Raji (cell line): ENCODE measurements around the gene IFI35.

Experiments
- POLR2A ChIP-seq: IDR thresholded peaks from 2 replicates; pipeline ENCODE4 v1.6.1; 2011; ENCODE audit warnings: low read depth, low read length, control low read depth; ENCODE audit not compliant: insufficient read depth

Gene IFI35

GRCh38 chr17:43028221-43028861 lies 21.8 kb downstream of the IFI35 start:
- TF ChIP-seq POLR2A, result no peak

- no peak for TF ChIP-seq POLR2A
Measured at GRCh38 chr17:43030137-43030767, 23.7 kb downstream of the IFI35 start.

DNA sequence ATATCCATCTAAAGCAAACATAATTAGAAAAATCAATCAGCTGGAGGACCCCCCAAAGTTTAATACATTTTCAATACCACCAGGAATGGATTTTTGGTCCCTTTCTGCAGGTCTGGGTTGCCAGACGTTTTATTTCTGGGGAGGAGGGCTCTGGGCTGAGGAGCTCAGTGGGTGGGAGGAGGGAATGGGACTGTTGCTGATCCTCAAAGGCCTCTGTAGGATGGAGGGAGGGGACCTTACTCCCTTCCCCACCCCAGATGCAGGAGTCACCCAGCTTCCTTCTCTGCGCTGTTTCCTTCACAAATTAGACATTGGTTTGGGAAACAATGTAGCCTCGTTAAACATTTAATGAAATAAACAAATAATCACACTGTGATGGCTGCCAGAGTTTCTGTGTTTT lies 25.1 kb downstream of the IFI35 start:
- TF ChIP-seq POLR2A, result no peak

GRCh38 chr17:43033948-43034881 lies 27.6 kb downstream of the IFI35 start:
- no peak for TF ChIP-seq POLR2A

GRCh38 chr17:43034894-43035293 lies 28.3 kb downstream of the IFI35 start:
- TF ChIP-seq POLR2A, result no peak

GRCh38 chr17:43039646-43040045 lies 33.1 kb downstream of the IFI35 start:
- no peak for TF ChIP-seq POLR2A

- TF ChIP-seq POLR2A, result no peak
Measured at GRCh38 chr17:43040655-43041054, 34.1 kb downstream of the IFI35 start.

DNA sequence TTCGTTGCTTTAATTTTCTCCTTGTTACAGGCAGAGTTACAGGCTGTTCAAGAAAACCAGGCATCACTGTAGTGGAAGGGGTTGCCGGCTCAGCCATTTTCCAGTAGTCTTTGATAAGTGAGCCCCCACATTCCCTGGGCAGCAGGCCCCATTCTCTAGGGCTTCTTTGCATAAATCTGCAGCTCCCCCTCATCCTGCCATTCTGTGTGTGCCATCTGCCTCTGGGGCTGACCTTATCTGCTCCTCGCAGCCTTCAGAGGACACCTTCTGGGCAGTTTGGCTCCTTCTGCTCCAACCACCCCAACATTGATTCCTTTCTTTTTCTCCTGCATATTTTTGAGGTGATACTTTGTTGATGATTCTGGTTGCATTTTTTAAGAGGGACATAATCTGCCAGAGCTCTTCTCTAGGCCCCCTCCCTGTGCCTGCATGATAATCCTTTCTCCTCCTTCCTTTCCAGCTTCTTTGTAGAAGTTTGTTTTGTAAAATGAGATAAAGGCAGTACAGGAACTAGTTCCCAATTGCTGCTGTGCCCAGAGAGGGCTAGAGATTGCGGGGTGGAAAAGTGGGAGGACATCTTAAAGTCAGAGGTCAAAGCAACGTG lies 35.5 kb downstream of the IFI35 start:
- no peak for TF ChIP-seq POLR2A

GRCh38 chr17:43043307-43043706 lies 36.7 kb downstream of the IFI35 start:
- TF ChIP-seq POLR2A, result no peak

DNA sequence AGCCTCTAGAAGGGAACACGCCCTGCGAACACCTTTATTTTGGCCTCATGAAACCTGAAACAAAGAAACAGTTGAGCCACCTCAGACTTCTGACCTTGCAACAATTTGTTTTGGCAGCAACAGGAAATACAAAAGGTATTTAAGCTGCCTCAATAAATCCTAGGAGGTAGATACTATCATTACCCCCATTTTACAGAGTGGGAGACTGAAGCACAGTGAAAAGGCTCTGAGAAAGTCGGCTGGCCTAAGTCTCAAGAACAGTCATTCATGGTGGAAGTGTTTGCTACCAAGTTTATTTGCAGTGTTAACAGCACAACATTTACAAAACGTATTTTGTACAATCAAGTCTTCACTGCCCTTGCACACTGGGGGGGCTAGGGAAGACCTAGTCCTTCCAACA lies 37.4 kb downstream of the IFI35 start:
- TF ChIP-seq POLR2A, result no peak

DNA sequence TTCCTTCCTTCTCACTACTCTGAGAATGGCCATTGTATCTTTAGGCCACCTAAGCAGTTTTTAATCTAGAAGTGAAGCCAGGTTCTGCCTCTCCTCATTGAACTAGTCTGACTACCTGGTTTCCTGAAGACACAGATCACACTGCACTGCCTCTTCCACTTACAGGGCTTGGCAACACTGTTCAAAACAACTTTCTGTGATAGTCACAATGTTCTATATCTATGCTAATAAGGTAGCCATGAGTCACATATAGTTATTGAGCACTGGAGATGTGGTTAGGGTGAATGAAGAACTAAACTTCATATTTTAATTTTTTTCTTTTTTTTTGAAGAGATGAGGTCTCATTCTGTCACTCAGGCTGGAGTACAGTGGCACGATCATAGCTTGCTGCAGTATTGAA lies 45.4 kb downstream of the IFI35 start:
- no peak for TF ChIP-seq POLR2A

DNA sequence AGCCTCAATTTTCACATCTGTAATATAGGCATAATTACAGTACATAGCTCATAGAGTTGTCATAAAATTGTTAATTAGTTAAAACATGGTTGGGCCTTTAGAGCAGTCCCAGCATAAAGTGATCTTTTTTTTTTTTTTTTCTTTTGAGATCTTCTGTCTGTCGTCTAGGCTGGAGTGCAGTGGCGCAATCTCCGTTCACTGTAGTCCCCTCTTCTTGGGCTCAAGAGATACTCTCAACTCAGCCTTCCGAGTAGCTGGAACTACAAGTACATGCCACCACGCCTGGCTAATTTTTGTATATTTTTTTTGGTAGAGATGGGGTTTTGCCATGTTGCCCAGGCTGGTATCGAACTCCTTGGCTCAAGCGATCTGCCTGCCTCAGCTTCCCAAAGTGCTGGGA lies 49.5 kb downstream of the IFI35 start:
- TF ChIP-seq POLR2A, result no peak

DNA sequence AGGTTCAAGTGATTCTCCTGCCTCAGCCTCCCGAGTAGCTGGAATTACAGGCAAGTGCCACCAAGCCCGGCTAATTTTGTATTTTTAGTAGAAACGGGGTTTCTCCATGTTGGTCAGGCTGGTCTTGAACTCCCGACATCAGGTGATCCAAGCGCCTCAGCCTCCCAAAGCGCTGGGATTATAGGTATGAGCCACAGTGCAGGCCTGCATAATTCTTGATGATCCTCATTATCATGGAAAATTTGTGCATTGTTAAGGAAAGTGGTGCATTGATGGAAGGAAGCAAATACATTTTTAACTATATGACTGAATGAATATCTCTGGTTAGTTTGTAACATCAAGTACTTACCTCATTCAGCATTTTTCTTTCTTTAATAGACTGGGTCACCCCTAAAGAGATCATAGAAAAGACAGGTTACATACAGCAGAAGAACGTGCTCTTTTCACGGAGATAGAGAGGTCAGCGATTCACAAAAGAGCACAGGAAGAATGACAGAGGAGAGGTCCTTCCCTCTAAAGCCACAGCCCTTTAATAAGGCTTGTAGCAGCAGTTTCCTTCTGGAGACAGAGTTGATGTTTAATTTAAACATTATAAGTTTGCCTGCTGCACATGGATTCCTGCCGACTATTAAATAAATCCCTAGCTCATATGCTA lies 56.5 kb downstream of the IFI35 start:
- no peak for TF ChIP-seq POLR2A
